Epidermal melanocyte (primary cell): ENCODE results near the gene DNASE2B.

Experiments
- DNase-seq: peaks from one replicate; pipeline ENCODE4 v3.0.0; 2011; ENCODE audit warnings: low spot score; ENCODE audit not compliant: insufficient read length

Gene DNASE2B

GRCh38 chr1:84374991-84375696 is 23.1 kb upstream of the DNASE2B start:
- no peak for DNase-seq

- no peak for DNase-seq
These were observed 22.0 kb upstream of the DNASE2B start for GRCh38 chr1:84376000-84376910.

GRCh38 chr1:84377480-84378095 is 20.7 kb upstream of the DNASE2B start:
- DNase-seq: no peak

DNA sequence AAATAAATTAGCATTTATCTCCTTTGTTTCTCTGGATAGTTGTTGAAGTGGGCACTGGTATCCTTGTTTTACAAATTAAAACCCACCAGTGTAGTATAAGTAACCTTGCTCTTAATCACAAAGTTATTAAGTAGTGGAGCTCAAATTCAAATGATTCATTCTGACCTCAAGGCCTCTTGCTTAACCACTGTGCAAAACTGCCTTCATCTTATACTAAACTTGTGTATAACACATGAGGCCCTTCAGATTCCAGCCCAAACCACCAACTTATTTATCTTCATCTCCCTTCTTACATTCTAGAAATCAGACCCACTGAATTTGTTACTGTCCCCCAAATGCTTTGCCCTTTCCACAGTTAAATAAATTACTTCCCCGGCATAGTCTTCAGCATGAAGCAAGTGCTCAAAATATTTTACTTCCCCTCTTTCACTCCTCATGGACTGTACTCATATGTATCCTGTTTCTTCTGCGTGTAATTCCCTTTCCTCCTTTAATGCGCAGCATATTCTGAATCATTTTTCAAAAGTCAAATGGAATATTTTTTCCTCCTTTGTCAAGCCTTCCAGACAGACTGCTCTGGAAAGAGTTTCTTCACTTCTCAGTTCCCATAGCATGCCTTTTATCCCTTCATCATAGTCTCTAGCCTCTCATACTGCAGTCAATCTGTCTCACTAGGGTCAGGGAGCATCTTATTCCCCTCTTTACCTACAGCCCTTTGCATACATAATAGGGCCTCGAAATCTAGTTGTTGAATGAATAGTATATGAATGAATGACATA is 19.0 kb upstream of the DNASE2B start:
- DNase-seq: no peak

DNA sequence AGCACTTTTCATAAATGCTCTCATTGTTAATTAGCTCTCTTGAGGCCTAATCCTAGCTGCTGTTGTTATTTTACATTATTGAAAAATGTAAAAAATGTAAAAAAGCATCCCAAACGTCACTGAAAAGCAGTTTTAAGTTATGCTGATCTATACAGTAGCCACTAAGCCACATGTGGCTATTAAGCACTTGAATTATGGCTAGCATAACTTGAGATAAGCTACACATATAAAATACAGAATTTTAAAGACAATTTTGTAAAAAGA is 18.4 kb upstream of the DNASE2B start:
- no peak for DNase-seq

DNA sequence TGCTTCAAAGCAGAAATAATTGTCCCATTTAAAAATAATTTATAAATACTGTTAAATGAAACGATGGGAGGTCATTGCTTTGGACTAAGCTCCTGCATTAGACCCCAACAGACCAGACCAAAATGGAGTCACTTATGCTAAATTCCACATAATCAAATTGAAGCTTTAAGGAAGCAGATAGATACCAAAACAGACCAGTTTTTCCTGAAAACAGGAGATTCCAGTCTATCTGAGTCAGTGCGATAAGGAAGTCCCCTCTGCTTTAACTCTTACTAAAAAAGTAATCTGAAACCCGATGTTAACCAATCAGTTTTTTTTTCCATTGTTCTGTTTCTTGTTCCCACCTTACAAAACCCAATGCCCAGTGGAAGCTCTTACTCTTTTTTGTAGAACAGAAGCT is 16.2 kb upstream of the DNASE2B start:
- DNase-seq: no peak

- DNase-seq: no peak
These were observed 12.9 kb upstream of the DNASE2B start for GRCh38 chr1:84385347-84385746.

DNA sequence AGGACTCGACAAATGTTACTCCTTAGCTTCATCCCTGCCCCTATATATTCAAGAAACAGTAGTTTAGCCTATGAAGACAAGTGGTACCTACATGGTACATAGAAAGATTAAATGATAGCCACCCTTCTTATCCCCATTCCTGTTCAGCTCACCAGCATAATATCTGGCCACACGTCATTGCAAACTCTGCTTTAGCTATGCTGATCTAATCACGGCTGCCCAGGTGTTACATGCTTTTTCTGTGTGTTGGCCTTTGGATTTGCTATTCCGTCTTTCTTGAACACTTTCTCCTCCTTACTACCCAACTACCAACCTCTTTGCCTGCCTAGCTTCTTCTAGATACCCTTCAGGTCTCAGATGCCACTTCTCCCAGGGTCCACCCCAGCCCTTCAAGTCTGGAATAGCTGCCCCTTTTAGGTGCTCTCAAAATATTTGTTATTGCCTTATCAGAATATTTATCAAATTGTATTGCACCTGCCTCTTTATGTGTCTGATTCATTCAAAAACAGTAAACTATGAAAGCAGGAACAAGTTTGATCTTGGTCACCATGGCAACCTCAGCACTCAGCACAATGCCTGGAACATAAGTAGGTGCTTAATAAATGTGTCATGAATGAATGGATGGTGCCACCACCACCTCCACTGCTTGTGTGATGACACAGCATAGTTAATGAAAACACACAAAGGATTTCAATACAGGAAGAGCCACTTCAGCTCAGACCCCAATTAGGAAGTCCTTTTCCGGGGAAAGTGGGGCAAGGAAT is 11.4 kb upstream of the DNASE2B start:
- no peak for DNase-seq

GRCh38 chr1:84387480-84388163 is 10.7 kb upstream of the DNASE2B start:
- DNase-seq: no peak

GRCh38 chr1:84390226-84390625 is 8.1 kb upstream of the DNASE2B start:
- no peak for DNase-seq

GRCh38 chr1:84401156-84401555 is 2.9 kb downstream of the DNASE2B start:
- no peak for DNase-seq

GRCh38 chr1:84402060-84402459 is 3.8 kb downstream of the DNASE2B start:
- DNase-seq: no peak

DNA sequence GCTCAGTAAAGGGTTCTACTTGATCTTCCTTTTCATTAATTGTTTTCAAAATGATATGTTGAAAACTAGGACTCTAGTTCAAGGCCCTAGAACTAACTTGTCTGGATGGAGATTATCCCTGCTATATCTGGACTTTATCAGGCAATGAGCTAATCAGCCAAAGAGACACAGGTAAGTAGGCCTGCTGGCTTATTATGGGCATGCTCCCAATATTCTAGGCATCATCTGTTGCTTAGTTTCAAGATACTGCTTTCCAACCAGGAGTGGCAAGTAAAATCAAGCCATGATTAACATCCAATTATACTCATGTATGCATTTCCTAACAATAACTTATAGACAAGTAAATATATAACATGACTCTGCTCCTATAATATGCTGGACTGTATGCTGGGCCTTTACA is 4.2 kb downstream of the DNASE2B start:
- DNase-seq: no peak

DNA sequence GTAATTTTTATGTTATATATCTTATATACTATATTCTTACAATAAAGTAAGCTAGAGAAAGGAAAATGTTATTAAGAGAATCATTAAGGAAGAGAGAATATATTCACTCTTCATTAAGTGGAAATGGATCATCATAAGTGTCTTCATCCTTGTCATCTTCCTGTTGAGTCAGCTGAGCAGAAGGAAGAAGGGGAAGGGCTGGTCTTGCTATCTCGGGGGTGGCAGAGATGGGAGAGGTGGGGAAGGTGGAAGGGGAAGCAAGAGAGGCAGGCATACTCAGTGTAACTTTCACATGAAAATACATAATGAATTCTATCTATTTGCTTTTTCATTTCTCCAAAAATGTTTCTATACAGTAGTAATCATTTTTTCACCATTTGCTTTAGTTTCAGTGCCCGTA is 5.1 kb downstream of the DNASE2B start:
- no peak for DNase-seq

DNA sequence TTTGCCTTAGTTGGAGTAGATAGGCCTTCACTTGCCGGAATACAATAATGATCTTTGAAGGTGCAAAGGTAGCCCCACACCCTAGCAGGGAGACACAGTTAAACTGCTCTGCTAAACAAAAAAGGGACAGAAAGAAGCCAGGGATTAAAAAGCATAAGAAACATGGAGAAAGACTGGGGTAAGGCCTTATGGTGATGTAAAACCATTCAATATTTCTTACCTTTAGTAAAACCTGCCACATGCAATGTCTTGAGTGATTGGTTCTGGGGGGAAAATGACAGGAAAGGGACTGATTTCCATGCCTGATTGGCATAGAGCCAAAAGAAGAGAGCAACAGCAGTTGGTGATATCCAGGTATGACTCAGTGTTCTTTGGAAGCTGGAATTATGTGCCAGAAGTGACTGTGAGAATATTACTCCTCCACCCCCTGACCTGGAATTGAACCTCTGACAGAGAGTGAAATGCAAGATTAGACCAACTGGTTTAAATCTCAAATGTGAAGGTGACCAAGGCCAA is 8.1 kb downstream of the DNASE2B start:
- DNase-seq: no peak

GRCh38 chr1:84407524-84407923 is 9.2 kb downstream of the DNASE2B start:
- DNase-seq: no peak

DNA sequence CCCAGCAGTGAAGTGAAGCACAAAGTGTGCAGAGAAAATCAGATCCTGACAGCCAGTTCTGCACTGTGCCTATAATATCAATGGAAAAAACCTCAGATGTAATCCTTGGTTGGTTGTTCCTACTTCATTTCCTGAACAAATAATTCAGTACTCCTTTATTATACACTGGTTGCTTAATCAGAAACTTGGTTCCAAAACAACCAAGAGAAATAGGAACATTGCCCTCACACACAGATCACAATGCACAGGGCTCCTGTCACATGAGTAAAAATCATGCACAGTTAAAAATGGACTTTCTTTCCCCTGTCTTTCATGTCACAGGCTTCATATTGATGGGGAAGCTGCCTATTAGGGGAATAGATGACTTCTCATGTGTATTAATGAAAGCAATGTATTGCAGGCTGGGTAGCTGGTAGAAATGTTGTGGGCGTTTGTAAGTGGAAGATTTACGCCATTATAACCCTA is 9.7 kb downstream of the DNASE2B start:
- no peak for DNase-seq

DNA sequence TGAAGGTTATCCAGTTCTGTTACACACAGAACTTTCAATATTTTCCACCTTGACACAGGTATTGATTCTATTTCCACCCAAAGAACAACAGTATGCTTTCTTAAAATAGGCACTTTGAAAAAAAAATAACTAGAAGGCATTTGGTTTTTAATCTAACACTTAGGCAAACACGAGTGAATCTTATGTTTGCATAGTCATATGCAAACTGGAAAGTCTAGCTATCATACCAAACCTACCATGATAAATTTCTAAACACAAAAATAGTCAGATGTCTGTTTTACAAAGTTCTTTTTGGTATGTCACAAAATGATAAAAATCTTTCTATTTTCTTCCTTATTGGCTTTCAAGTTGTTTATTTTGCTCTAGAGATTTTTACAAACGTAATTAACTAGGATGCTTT is 11.6 kb downstream of the DNASE2B start:
- DNase-seq: no peak

DNA sequence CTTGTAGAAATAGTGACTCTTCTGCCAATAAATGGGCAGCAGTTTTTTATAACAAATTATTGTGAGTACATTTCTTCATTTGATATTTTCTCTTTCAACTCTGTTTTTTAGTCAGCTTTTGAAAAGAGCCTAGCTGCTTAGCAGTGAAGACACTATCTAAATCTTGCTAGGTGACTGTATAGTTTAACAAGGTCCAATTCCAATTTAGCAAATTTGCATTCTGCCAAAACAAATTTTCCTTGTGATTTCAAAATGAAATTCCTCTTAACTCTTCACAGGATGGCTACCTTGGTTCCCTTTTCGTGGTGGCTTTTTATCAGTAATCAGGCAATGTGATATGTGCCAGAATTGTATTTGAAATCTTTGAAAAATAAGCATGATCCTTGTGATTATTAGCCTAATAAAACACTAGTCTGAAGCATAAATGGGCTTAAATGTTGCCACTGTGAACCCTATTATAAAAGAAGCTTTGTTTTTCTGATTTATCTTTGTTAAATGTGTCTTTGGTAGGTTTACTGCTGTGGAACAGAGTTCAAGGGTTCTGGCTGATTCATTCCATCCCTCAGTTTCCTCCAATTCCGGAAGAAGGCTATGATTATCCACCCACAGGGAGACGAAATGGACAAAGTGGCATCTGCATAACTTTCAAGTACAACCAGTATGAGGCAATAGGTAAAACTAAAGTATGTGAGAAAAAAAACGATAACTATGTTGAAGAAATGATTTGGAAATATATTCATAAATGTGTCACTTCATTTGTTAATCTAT is 12.2 kb downstream of the DNASE2B start:
- no peak for DNase-seq
